ENCODE results near the gene BACE2. TPM values are rescaled to one million over a fixed set of nuclear protein-coding genes. Genes with fewer than 3 reads are reported as not detected.

Gene BACE2
- total and polyA plus RNA-seq, 2 experiments from 2014 or later: 28.4 to 37.0 TPM

DNA sequence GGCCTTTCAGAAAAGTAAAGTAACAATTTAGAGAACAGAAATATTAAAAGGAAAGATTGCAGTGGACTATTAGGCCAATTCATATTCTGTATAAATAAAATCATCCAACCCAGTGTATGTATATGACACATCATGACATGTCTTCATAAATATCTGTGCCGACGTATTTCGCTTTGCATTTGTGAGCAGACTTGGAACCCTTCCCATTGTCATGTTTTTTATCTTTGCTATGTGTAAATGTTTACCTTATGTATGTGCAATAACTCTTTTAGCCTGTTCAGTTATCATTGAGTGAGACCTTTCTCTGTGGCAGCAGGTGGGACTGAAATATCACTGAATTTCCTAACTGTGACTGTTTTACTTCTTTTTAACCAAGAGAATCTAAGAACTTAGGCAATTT lies 90.7 kb downstream of the BACE2 start:
- Histone ChIP-seq H3K36me3 (replicated peaks; ENCODE audit: insufficient read depth, low read depth) (no peaks in the 10 kb centered on the region), H3K4me3 (no peak overlapping the region), H3K4me2 (no peak overlapping the region), H3K27ac (no peak overlapping the region), H2AFZ (no peak overlapping the region), H4K20me1 (ENCODE audit: insufficient read depth, poor library complexity, severe bottlenecking) (no peaks in the 10 kb centered on the region), H3K27me3 (no peaks in the 10 kb centered on the region), H3K79me2 (no peaks in the 10 kb centered on the region), H3K9me3 (ENCODE audit: low read depth) (no peaks in the 10 kb centered on the region), H3K9me2 (replicated peaks; ENCODE audit: insufficient read depth) (no peaks in the 10 kb centered on the region), H3K4me1 (ENCODE audit: insufficient read depth) (no peaks in the 10 kb centered on the region)
- TF ChIP-seq, protein P1, sequence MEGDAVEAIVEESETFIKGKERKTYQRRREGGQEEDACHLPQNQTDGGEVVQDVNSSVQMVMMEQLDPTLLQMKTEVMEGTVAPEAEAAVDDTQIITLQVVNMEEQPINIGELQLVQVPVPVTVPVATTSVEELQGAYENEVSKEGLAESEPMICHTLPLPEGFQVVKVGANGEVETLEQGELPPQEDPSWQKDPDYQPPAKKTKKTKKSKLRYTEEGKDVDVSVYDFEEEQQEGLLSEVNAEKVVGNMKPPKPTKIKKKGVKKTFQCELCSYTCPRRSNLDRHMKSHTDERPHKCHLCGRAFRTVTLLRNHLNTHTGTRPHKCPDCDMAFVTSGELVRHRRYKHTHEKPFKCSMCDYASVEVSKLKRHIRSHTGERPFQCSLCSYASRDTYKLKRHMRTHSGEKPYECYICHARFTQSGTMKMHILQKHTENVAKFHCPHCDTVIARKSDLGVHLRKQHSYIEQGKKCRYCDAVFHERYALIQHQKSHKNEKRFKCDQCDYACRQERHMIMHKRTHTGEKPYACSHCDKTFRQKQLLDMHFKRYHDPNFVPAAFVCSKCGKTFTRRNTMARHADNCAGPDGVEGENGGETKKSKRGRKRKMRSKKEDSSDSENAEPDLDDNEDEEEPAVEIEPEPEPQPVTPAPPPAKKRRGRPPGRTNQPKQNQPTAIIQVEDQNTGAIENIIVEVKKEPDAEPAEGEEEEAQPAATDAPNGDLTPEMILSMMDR (IDR thresholded peaks at IDR 0.05; ENCODE audit: poor library complexity): no peak
- TF ChIP-seq EZH2phosphoT487 (IDR thresholded peaks at IDR 0.05; ENCODE audit: low read depth, severe bottlenecking, unreplicated experiment): no peak
- no peak for TF ChIP-seq EZH2 (IDR thresholded peaks at IDR 0.05; ENCODE audit: borderline replicate concordance)
- no peak for DNase-seq (ENCODE audit: low spot score)
- WGBS (ENCODE audit: low lambda C conversion rate, missing lambda C conversion rate): 46% methylated on average over 3 of the region's 3 CpGs

DNA sequence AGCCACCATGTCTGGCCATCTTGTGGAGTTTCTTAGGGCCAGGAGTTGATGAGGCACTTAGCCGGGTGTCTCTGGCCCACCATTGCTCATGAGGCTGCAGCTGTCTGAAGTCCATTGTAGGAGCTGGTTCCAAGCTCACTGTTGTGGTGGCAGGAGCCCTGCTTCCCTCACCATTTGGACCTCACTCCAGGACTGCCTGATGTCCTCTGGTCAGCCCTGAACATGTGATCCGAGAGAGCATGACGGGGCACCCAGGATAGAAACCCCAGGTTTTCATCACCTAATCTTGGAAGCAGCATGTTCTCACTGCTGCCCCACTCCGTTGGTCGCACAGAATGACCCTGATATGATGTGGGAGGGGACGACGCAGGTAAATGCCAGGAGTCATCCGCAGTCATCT lies 92.5 kb downstream of the BACE2 start:
- TF ChIP-seq EZH2 (IDR thresholded peaks at IDR 0.05; ENCODE audit: borderline replicate concordance) (no peak), EZH2phosphoT487 (IDR thresholded peaks at IDR 0.05; ENCODE audit: low read depth, severe bottlenecking, unreplicated experiment) (no peak)
- TF ChIP-seq, protein P1 (IDR thresholded peaks at IDR 0.05; ENCODE audit: poor library complexity): no peak
- no peak for DNase-seq (ENCODE audit: low spot score)
- H4K20me1 ChIP-seq (ENCODE audit: insufficient read depth, poor library complexity, severe bottlenecking): no peaks in the 10 kb centered on the region
- H3K79me2 ChIP-seq: no peaks in the 10 kb centered on the region
- no peak overlapping the region for H3K4me2 ChIP-seq
- no peaks in the 10 kb centered on the region for H3K27me3 ChIP-seq
- H3K36me3 ChIP-seq (replicated peaks; ENCODE audit: insufficient read depth, low read depth): no peaks in the 10 kb centered on the region
- H3K4me1 ChIP-seq (ENCODE audit: insufficient read depth): no peaks in the 10 kb centered on the region
- 94% methylated on average over 8 of the region's 8 CpGs for WGBS (ENCODE audit: low lambda C conversion rate, missing lambda C conversion rate)
- H3K9me2 ChIP-seq (replicated peaks; ENCODE audit: insufficient read depth): no peaks in the 10 kb centered on the region
- H3K9me3 ChIP-seq (ENCODE audit: low read depth): no peaks in the 10 kb centered on the region
- H3K27ac ChIP-seq: no peak overlapping the region
- H3K4me3 ChIP-seq: no peak overlapping the region
- H2AFZ ChIP-seq: no peak overlapping the region

DNA sequence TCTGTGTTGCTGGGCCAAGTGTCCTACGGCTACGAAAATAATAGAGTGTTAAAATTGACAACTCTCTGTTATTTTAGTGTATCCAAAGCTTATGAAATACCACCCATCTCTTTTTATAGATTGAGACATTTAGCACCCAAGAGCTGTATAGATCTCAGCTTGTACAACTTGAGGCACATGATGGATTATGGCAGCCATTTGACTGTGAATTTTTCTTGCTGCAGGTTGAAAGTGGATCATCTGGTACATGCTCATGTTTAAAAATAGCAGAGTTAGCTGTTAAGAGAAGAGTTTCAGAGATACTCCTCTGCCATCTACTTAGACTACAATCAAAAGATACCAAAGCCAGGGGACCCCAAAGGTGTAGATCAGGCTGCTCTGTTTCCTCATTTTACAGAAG lies 99.4 kb downstream of the BACE2 start:
- H3K79me2 ChIP-seq: no peaks in the 10 kb centered on the region
- peaks cover 5% of the 10 kb centered on the region for H3K9me3 ChIP-seq (ENCODE audit: low read depth)
- H3K27ac ChIP-seq: no peak overlapping the region
- H3K4me2 ChIP-seq: no peak overlapping the region
- no peaks in the 10 kb centered on the region for H3K36me3 ChIP-seq (replicated peaks; ENCODE audit: insufficient read depth, low read depth)
- 100% methylated on average over 2 of the region's 2 CpGs for WGBS (ENCODE audit: low lambda C conversion rate, missing lambda C conversion rate)
- H3K4me3 ChIP-seq: no peak overlapping the region
- TF ChIP-seq EZH2phosphoT487 (IDR thresholded peaks at IDR 0.05; ENCODE audit: low read depth, severe bottlenecking, unreplicated experiment): no peak
- TF ChIP-seq EZH2 (IDR thresholded peaks at IDR 0.05; ENCODE audit: borderline replicate concordance): no peak
- TF ChIP-seq, protein P1 (IDR thresholded peaks at IDR 0.05; ENCODE audit: poor library complexity): no peak
- H2AFZ ChIP-seq: no peak overlapping the region
- no peak for DNase-seq (ENCODE audit: low spot score)
- H3K4me1 ChIP-seq (ENCODE audit: insufficient read depth): no peaks in the 10 kb centered on the region
- no peaks in the 10 kb centered on the region for H4K20me1 ChIP-seq (ENCODE audit: insufficient read depth, poor library complexity, severe bottlenecking)
- H3K9me2 ChIP-seq (replicated peaks; ENCODE audit: insufficient read depth): no peaks in the 10 kb centered on the region
- no peaks in the 10 kb centered on the region for H3K27me3 ChIP-seq

DNA sequence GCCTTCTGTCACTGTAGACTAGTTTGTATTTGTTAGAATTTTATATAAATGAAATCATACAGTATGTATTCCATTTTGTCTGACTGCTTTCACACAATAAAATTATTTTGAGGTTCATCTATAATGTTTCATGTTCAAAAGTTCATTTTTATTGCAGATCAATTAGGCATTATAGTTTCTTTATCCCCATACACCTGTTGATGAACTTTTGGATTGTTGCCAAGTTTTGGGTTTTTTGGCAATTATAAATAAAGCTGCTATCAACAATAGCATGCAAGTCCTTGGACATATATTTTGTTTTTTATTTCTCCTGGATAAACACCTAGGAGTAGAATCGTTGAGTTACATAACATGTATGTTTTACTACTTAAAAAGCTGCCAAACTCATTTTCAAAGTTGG lies 101.6 kb downstream of the BACE2 start:
- H3K79me2 ChIP-seq: no peaks in the 10 kb centered on the region

More for the DNA sequence above, 101.6 kb downstream of the BACE2 start:
- Histone ChIP-seq H4K20me1 (ENCODE audit: insufficient read depth, poor library complexity, severe bottlenecking) (no peaks in the 10 kb centered on the region), H3K4me1 (ENCODE audit: insufficient read depth) (no peaks in the 10 kb centered on the region), H3K9me2 (replicated peaks; ENCODE audit: insufficient read depth) (no peaks in the 10 kb centered on the region), H3K27me3 (no peaks in the 10 kb centered on the region), H3K4me3 (no peak overlapping the region), H2AFZ (no peak overlapping the region), H3K27ac (no peak overlapping the region), H3K36me3 (replicated peaks; ENCODE audit: insufficient read depth, low read depth) (no peaks in the 10 kb centered on the region), H3K9me3 (ENCODE audit: low read depth) (peaks cover 9% of the 10 kb centered on the region), H3K4me2 (no peak overlapping the region)
- no peak for DNase-seq (ENCODE audit: low spot score)
- 82% methylated on average over 1 of the region's 1 CpG for WGBS (ENCODE audit: low lambda C conversion rate, missing lambda C conversion rate)
- TF ChIP-seq EZH2phosphoT487 (IDR thresholded peaks at IDR 0.05; ENCODE audit: low read depth, severe bottlenecking, unreplicated experiment): no peak
- TF ChIP-seq, protein P1 (IDR thresholded peaks at IDR 0.05; ENCODE audit: poor library complexity): no peak
- no peak for TF ChIP-seq EZH2 (IDR thresholded peaks at IDR 0.05; ENCODE audit: borderline replicate concordance)
